KMS-11 (cell line): ENCODE data around the gene WNT6.
A peak's percentile ranks its signal among the peaks of the same experiment; 100 is the strongest.

Source experiments
- H2AFZ ChIP-seq: fragments of 200-600 bp; sonication (generic); 2 replicates; pipeline ENCODE4 v1.6.1; 2016; ENCODE audit warnings: antibody characterized with exemption, mixed run types, low read depth
- H3K27ac ChIP-seq: fragments of 200-600 bp; sonication (generic); 2 replicates; pipeline ENCODE4 v1.6.1; 2016; ENCODE audit warnings: mild to moderate bottlenecking, mixed run types
- H3K27me3 ChIP-seq: fragments of 200-600 bp; sonication (generic); 2 replicates; pipeline ENCODE4 v1.6.1; 2017; ENCODE audit warnings: mild to moderate bottlenecking, low read depth, mixed run types, moderate library complexity; ENCODE audit not compliant: insufficient read depth
- H3K36me3 ChIP-seq: fragments of 200-600 bp; sonication (generic); 2 replicates; pipeline ENCODE4 v1.6.1; 2017; ENCODE audit warnings: mild to moderate bottlenecking, mixed run types; ENCODE audit not compliant: insufficient read depth
- H3K4me1 ChIP-seq: fragments of 200-600 bp; sonication (generic); 2 replicates; pipeline ENCODE4 v1.6.1; 2016; ENCODE audit warnings: mild to moderate bottlenecking, low read depth, mixed run types; ENCODE audit not compliant: poor library complexity, severe bottlenecking
- H3K4me2 ChIP-seq: fragments of 200-600 bp; sonication (generic); 2 replicates; pipeline ENCODE4 v1.7.0; 2016; ENCODE audit warnings: mild to moderate bottlenecking, mixed run types
- H3K4me3 ChIP-seq: fragments of 200-600 bp; sonication (generic); IDR thresholded peaks from 2 replicates; pipeline ENCODE4 v1.6.1; 2017; ENCODE audit warnings: low read depth, low read length, mixed read lengths; ENCODE audit not compliant: insufficient read depth
- H3K79me2 ChIP-seq: fragments of 200-600 bp; sonication (generic); 2 replicates; pipeline ENCODE4 v1.6.1; 2016; ENCODE audit warnings: low read depth, mixed run types; ENCODE audit not compliant: insufficient read depth
- H3K9ac ChIP-seq: fragments of 200-600 bp; sonication (generic); 2 replicates; pipeline ENCODE4 v1.6.1; 2016; ENCODE audit warnings: mild to moderate bottlenecking, mixed run types
- H4K20me1 ChIP-seq: fragments of 200-600 bp; sonication (generic); 2 replicates; pipeline ENCODE4 v1.6.1; 2016; ENCODE audit warnings: mild to moderate bottlenecking, mixed run types; ENCODE audit not compliant: insufficient read depth
- CTCF ChIP-seq: fragments of 200-600 bp; sonication (generic); conservative IDR thresholded peaks from 2 replicates; pipeline ENCODE4 v1.6.1; 2017; ENCODE audit warnings: low read depth, mild to moderate bottlenecking, antibody characterized with exemption, low read length, moderate library complexity, mixed read lengths

The WNT6 gene

DNA sequence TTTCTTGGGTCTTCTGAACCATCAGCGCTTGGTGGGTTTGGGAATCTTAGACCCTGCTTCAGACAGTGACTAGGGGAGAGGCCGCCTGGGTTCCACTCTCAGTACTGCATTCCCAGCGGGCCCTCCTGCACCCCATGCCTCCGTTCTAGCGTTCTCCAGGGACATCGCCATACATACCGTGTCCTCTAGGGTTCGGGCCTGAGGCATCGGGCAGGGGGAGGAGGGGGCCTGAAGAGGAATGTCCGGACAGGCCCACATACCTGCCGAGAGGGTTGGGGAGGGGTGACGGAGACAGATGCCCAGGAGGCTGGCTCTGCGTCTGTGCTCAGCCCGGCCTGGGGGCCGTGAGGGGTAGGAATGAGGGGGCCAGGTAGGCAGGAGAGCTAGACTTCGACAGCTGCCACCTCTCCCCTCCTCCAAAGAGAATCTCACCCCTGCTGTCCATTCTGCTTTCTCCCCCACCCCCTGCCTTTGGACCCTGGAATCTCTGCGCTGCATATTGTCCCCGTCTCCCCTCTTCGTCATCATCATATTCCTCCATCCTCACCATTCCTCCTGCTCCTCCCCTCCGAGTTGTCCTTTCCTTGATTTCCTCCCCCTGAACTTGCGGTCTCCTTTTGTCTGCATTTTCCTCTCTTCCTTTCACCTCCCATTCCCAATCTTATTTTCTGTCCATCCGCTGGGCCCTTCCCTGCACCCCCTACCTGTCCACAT, 13.2 kb downstream of the WNT6 start:
- no peak overlapping the region for H3K27ac ChIP-seq
- H3K79me2 ChIP-seq: no peaks in the 10 kb centered on the region
- H3K36me3 ChIP-seq: no peaks in the 10 kb centered on the region
- H3K9ac ChIP-seq: no peak overlapping the region
- TF ChIP-seq CTCF: no peak
- no peak overlapping the region for H3K4me2 ChIP-seq
- H3K27me3 ChIP-seq: no peaks in the 10 kb centered on the region
- no peak overlapping the region for H3K4me3 ChIP-seq
- no peak overlapping the region for H2AFZ ChIP-seq
- no peaks in the 10 kb centered on the region for H4K20me1 ChIP-seq
- peaks cover 16% of the 10 kb centered on the region for H3K4me1 ChIP-seq

DNA sequence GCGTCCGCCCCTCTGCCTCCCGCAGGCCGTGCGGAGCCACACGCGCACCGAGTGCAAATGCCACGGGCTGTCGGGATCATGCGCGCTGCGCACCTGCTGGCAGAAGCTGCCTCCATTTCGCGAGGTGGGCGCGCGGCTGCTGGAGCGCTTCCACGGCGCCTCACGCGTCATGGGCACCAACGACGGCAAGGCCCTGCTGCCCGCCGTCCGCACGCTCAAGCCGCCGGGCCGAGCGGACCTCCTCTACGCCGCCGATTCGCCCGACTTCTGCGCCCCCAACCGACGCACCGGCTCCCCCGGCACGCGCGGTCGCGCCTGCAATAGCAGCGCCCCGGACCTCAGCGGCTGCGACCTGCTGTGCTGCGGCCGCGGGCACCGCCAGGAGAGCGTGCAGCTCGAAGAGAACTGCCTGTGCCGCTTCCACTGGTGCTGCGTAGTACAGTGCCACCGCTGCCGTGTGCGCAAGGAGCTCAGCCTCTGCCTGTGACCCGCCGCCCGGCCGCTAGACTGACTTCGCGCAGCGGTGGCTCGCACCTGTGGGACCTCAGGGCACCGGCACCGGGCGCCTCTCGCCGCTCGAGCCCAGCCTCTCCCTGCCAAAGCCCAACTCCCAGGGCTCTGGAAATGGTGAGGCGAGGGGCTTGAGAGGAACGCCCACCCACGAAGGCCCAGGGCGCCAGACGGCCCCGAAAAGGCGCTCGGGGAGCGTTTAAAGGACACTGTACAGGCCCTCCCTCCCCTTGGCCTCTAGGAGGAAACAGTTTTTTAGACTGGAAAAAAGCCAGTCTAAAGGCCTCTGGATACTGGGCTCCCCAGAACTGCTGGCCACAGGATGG, 14.0 kb downstream of the WNT6 start:
- no peaks in the 10 kb centered on the region for H3K36me3 ChIP-seq
- H4K20me1 ChIP-seq: no peaks in the 10 kb centered on the region
- H2AFZ ChIP-seq: no peak overlapping the region
- H3K27me3 ChIP-seq: no peaks in the 10 kb centered on the region
- H3K9ac ChIP-seq: no peak overlapping the region
- H3K27ac ChIP-seq: no peak overlapping the region
- H3K4me2 ChIP-seq: no peak overlapping the region
- peaks cover 24% of the 10 kb centered on the region for H3K4me1 ChIP-seq
- H3K4me3 ChIP-seq: no peak overlapping the region
- TF ChIP-seq CTCF: no peak
- H3K79me2 ChIP-seq: no peaks in the 10 kb centered on the region

GRCh38 chr2:218875692-218876246, 16.2 kb downstream of the WNT6 start:
- H3K79me2 ChIP-seq: no peaks in the 10 kb centered on the region
- H3K27ac ChIP-seq: no peak overlapping the region
- H3K4me3 ChIP-seq: no peak overlapping the region
- H3K4me2 ChIP-seq: no peak overlapping the region
- no peak overlapping the region for H3K9ac ChIP-seq
- H3K4me1 ChIP-seq: peaks cover 36% of the 10 kb centered on the region
- H3K36me3 ChIP-seq: no peaks in the 10 kb centered on the region
- no peaks in the 10 kb centered on the region for H3K27me3 ChIP-seq
- no peaks in the 10 kb centered on the region for H4K20me1 ChIP-seq
- H2AFZ ChIP-seq: no peak overlapping the region
- no peak for TF ChIP-seq CTCF

DNA sequence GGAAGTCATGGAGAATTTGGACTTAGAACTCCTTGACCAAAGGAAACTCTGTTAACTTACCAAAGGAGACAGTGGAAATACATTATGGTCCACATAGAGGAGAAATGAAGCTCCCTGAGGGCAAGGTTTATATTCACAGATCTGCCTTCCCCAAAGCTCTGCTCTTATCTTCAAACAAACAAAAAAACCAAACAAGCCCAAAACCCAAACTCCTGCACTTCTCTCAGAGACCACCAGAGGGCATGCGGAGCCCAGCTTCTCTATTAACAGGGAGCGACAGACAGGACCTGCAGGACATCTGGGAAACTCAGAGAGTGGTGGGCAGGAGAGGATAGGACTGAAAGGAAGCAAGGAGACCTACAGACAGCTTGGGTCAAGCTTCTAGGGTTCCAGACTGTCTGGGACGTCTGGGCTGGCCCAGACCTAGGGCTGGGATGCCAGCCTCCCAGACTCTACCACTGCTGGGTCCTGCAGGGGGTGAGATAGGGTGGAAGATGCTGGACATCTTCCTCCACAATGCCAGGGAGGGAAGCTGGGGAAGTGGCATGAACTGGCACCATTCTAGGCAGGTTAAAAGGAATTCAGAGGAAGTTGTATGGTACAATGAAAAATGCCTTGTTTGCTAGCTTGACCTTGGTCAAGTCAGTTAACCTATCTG, 17.1 kb downstream of the WNT6 start:
- TF ChIP-seq CTCF: peak; percentile 99
- H3K9ac ChIP-seq: no peak overlapping the region
- peak overlapping the region; percentile 95 for H3K4me2 ChIP-seq
- peaks cover 39% of the 10 kb centered on the region for H3K4me1 ChIP-seq
- no peaks in the 10 kb centered on the region for H3K36me3 ChIP-seq
- no peak overlapping the region for H3K4me3 ChIP-seq
- peaks cover 9% of the 10 kb centered on the region for H3K79me2 ChIP-seq
- no peak overlapping the region; the same call in 1 of the 2 replicates for H2AFZ ChIP-seq
- H3K27me3 ChIP-seq: no peaks in the 10 kb centered on the region
- H3K27ac ChIP-seq: no peak overlapping the region
- H4K20me1 ChIP-seq: no peaks in the 10 kb centered on the region
